Heart left ventricle (tissue), 13 donors: Measurements from ENCODE around the gene BIRC7.

Experiments used
- POLR2A ChIP-seq, 2 donors: fragments of 450-650 bp; IDR thresholded peaks; one replicate each; pipeline ENCODE4 v1.6.1; 2017; ENCODE audit warnings: antibody characterized with exemption in 2 of 2, mild to moderate bottlenecking in 2 of 2, moderate library complexity in 2 of 2
- TF ChIP-seq, protein P1 (sequence below), 12 donors: fragments of 200-600 bp; sonication (generic) in 4 of 12; IDR thresholded peaks; one replicate each; pipeline versions ENCODE4 v1.5.0 to v1.8.0; 2018 to 2022; ENCODE audit warnings: antibody characterized with exemption in 12 of 12, mild to moderate bottlenecking in 5 of 12
- donor health status: ischemic (EF 13 %, LVEDD 7.1; RV severe dilation, severe dysfunction).
- donor health status: DM: no; HTN: yes; CAD: no.
- donor health status: DM: no; HTN: no; CAD: no.
- donor health status: ischemic (EF 25% LVEDD 6.9; RV normal size, moderate dysfunction).
- donor health status: ischemic (EF 25% LVEDD 5.7; RV mildly dilated, moderate dysfunction).
- donor health status: ischemic (EF 35%, LVEDD 5.7; RV mildly dilated, moderate dysfunction).
- donor health status: nonischemic (EF 11% LVEDD 7.7; RV severe dilation, severe dysfunction).
- donor health status: DM: yes; HTN: yes; CAD: no.
- donor health status: PGD.
- donor health status: ischemic (EF 29% LVEDD 5.4; RV normal size, mild dysfunction).
- donor health status: nonischemic (EF 23%, LVEDD 6.1; RV moderate dilation, normal function).

DNA sequence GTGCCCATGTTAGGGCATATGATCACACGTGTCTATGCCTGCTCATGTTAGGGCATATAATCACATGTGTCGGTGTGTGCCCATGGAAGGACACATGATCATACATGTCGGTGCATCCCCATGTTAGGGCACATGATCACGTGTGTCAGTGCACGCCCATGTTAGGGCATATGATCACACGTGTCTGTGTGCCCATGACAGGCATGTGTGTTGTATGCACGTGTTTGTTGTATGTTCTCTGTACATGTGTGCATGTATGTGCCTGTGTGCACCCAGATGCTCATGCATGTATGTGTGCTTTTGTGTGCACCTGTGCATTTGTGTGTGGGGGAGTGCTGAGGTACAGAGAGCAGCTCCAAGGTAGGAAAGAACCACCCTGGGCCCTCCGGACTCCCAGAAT, 49.6 kb upstream of the BIRC7 start:
- TF ChIP-seq, protein P1, sequence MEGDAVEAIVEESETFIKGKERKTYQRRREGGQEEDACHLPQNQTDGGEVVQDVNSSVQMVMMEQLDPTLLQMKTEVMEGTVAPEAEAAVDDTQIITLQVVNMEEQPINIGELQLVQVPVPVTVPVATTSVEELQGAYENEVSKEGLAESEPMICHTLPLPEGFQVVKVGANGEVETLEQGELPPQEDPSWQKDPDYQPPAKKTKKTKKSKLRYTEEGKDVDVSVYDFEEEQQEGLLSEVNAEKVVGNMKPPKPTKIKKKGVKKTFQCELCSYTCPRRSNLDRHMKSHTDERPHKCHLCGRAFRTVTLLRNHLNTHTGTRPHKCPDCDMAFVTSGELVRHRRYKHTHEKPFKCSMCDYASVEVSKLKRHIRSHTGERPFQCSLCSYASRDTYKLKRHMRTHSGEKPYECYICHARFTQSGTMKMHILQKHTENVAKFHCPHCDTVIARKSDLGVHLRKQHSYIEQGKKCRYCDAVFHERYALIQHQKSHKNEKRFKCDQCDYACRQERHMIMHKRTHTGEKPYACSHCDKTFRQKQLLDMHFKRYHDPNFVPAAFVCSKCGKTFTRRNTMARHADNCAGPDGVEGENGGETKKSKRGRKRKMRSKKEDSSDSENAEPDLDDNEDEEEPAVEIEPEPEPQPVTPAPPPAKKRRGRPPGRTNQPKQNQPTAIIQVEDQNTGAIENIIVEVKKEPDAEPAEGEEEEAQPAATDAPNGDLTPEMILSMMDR (IDR thresholded peaks at IDR 0.05), result no peak
- TF ChIP-seq POLR2A (IDR thresholded peaks at IDR 0.05), result no peak
